NT2/D1 (cell line): ENCODE results near the gene ERBB2.

Experiments used
- DNase-seq: peaks from one replicate; pipeline ENCODE4 v3.0.0-alpha.2; 2011; ENCODE audit warnings: low read depth, low spot score
- H3K27me3 ChIP-seq: 2 replicates; pipeline ENCODE4 v1.6.0; 2011; ENCODE audit warnings: mild to moderate bottlenecking; ENCODE audit not compliant: insufficient read length, insufficient read depth
- H3K36me3 ChIP-seq: 2 replicates; pipeline ENCODE4 v1.6.1; 2011; ENCODE audit warnings: mild to moderate bottlenecking, low read length, mixed read lengths; ENCODE audit not compliant: insufficient read depth, insufficient read length
- H3K4me1 ChIP-seq: 2 replicates; pipeline ENCODE4 v1.5.1; 2011; ENCODE audit not compliant: insufficient read depth, insufficient read length
- H3K4me3 ChIP-seq: 2 replicates; pipeline ENCODE4 v1.5.1; 2011; ENCODE audit warnings: low read depth; ENCODE audit not compliant: insufficient read length
- H3K9ac ChIP-seq: 2 replicates; pipeline ENCODE4 v1.6.0; 2011; ENCODE audit warnings: low read depth; ENCODE audit not compliant: insufficient read length
- H3K9me3 ChIP-seq: 2 replicates; pipeline ENCODE4 v1.5.1; 2011; ENCODE audit warnings: mild to moderate bottlenecking, low read length; ENCODE audit not compliant: insufficient read depth
- SUZ12 ChIP-seq: IDR thresholded peaks from 2 replicates; pipeline ENCODE4 v1.6.1; 2011; ENCODE audit not compliant: insufficient read length, insufficient read depth; ENCODE audit errors: extremely low read depth
- YY1 ChIP-seq: IDR thresholded peaks from 2 replicates; pipeline ENCODE4 v1.6.1; 2011; ENCODE audit not compliant: insufficient read length, insufficient read depth
- ZNF274 ChIP-seq: IDR thresholded peaks from 2 replicates; pipeline ENCODE4 v1.6.1; 2011; ENCODE audit warnings: mild to moderate bottlenecking, low read depth, low read length

The ERBB2 gene

GRCh38 chr17:39739885-39740356, 40.1 kb downstream of the ERBB2 start:
- H3K4me1 ChIP-seq = peaks cover 22% of the 10 kb centered on the region
- H3K4me3 ChIP-seq = peak overlapping the region; percentile 33
- no peaks in the 10 kb centered on the region for H3K9me3 ChIP-seq
- H3K27me3 ChIP-seq = peaks cover 16% of the 10 kb centered on the region
- no peaks in the 10 kb centered on the region for H3K36me3 ChIP-seq
- peak overlapping the region; percentile 78 for H3K9ac ChIP-seq
- TF ChIP-seq YY1 (no peak), ZNF274 (no peak), SUZ12 (no peak)
- DNase-seq = no peak

- peaks cover 22% of the 10 kb centered on the region for H3K4me1 ChIP-seq
- TF ChIP-seq YY1 (no peak), SUZ12 (no peak), ZNF274 (no peak)
- no peaks in the 10 kb centered on the region for H3K9me3 ChIP-seq
- H3K36me3 ChIP-seq = no peaks in the 10 kb centered on the region
- peak overlapping the region; percentile 33 for H3K4me3 ChIP-seq
- peak overlapping the region; percentile 78 for H3K9ac ChIP-seq
- DNase-seq = peak; percentile 84
- H3K27me3 ChIP-seq = peaks cover 16% of the 10 kb centered on the region
Measured at GRCh38 chr17:39740357-39741111, 40.7 kb downstream of the ERBB2 start.

- peaks cover 19% of the 10 kb centered on the region for H3K4me1 ChIP-seq
- H3K9ac ChIP-seq = no peak overlapping the region
- DNase-seq = no peak
- no peak overlapping the region for H3K4me3 ChIP-seq
- no peaks in the 10 kb centered on the region for H3K36me3 ChIP-seq
- no peaks in the 10 kb centered on the region for H3K9me3 ChIP-seq
- peaks cover 15% of the 10 kb centered on the region for H3K27me3 ChIP-seq
- no peak for TF ChIP-seq SUZ12
Measured at GRCh38 chr17:39742126-39742855, 42.4 kb downstream of the ERBB2 start.

- Histone ChIP-seq H3K9me3 (no peaks in the 10 kb centered on the region), H3K9ac (peak overlapping the region; percentile 36), H3K4me1 (peaks cover 19% of the 10 kb centered on the region), H3K36me3 (no peaks in the 10 kb centered on the region), H3K4me3 (no peak overlapping the region), H3K27me3 (peaks cover 9% of the 10 kb centered on the region)
- TF ChIP-seq ZNF274 (no peak), SUZ12 (no peak), YY1 (no peak)
- no peak for DNase-seq
Measured at GRCh38 chr17:39742856-39743436, 43.1 kb downstream of the ERBB2 start.

- H3K4me1 ChIP-seq = peaks cover 19% of the 10 kb centered on the region
- no peak overlapping the region for H3K4me3 ChIP-seq
- no peak overlapping the region for H3K9ac ChIP-seq
- no peaks in the 10 kb centered on the region for H3K27me3 ChIP-seq
- no peak for DNase-seq
- no peak for TF ChIP-seq SUZ12
- no peak for TF ChIP-seq YY1
- TF ChIP-seq ZNF274 = no peak
- no peaks in the 10 kb centered on the region for H3K9me3 ChIP-seq
- no peaks in the 10 kb centered on the region for H3K36me3 ChIP-seq
Measured at GRCh38 chr17:39744075-39744835, 44.4 kb downstream of the ERBB2 start.

GRCh38 chr17:39744836-39745215, 45.0 kb downstream of the ERBB2 start:
- TF ChIP-seq SUZ12 (no peak), YY1 (no peak), ZNF274 (no peak)
- Histone ChIP-seq H3K4me3 (no peak overlapping the region), H3K4me1 (peaks cover 19% of the 10 kb centered on the region), H3K9ac (no peak overlapping the region), H3K9me3 (no peaks in the 10 kb centered on the region), H3K27me3 (no peaks in the 10 kb centered on the region), H3K36me3 (no peaks in the 10 kb centered on the region)
- DNase-seq = no peak
